Activated T-helper 17 cell treated with anti-CD3 and anti-CD28 coated beads, Interleukin-2, amount 50 U/mL, for 72 hours (primary cell): Measurements from ENCODE around the gene ALS2CL. TPM values are rescaled to one million over a fixed set of nuclear protein-coding genes. Genes with fewer than 3 reads are reported as not detected.
A peak's percentile ranks its signal among the peaks of the same experiment; 100 is the strongest.

Experiments used
- ATAC-seq: fragments of 150-1000 bp; cut with Tn5 transposase; replicated peaks from 2 replicates; pipeline ENCODE4 v1.10.0; 2021; ENCODE audit warnings: mild to moderate bottlenecking, moderate library complexity
- H3K27ac Mint-ChIP-seq: one replicate; pipeline ENCODE4 v1.8.0; 2022; ENCODE audit warnings: mixed read lengths
- H3K27me3 Mint-ChIP-seq: one replicate; pipeline ENCODE4 v1.8.0; 2022; ENCODE audit warnings: mixed read lengths
- H3K36me3 Mint-ChIP-seq: one replicate; pipeline ENCODE4 v1.8.0; 2022; ENCODE audit warnings: low read depth, mild to moderate bottlenecking, mixed read lengths
- H3K4me1 Mint-ChIP-seq: one replicate; pipeline ENCODE4 v1.8.0; 2022; ENCODE audit warnings: mixed read lengths
- H3K4me3 Mint-ChIP-seq: one replicate; pipeline ENCODE4 v1.8.0; 2022; ENCODE audit warnings: mild to moderate bottlenecking, mixed read lengths
- H3K9me3 Mint-ChIP-seq: one replicate; pipeline ENCODE4 v1.8.0; 2022; ENCODE audit warnings: mixed read lengths
- total RNA-seq, 2 donors: library from RNA; stranded (reverse); gene quantifications; one replicate each; pipeline ENCODE4 v1.2.3, GENCODE V29; 2022

Gene ALS2CL
- total RNA-seq, 2 donors from 2014 or later: 0.69 to 5.2 TPM

- Mint-ChIP-seq H3K27ac (peak overlapping the region; percentile 22), H3K27me3 (no peaks in the 10 kb centered on the region), H3K4me3 (no peak overlapping the region), H3K36me3 (no peaks in the 10 kb centered on the region), H3K4me1 (no peaks in the 10 kb centered on the region), H3K9me3 (no peaks in the 10 kb centered on the region)
- no peak for ATAC-seq
Measured at GRCh38 chr3:46670891-46671427, 22.5 kb downstream of the ALS2CL start.

DNA sequence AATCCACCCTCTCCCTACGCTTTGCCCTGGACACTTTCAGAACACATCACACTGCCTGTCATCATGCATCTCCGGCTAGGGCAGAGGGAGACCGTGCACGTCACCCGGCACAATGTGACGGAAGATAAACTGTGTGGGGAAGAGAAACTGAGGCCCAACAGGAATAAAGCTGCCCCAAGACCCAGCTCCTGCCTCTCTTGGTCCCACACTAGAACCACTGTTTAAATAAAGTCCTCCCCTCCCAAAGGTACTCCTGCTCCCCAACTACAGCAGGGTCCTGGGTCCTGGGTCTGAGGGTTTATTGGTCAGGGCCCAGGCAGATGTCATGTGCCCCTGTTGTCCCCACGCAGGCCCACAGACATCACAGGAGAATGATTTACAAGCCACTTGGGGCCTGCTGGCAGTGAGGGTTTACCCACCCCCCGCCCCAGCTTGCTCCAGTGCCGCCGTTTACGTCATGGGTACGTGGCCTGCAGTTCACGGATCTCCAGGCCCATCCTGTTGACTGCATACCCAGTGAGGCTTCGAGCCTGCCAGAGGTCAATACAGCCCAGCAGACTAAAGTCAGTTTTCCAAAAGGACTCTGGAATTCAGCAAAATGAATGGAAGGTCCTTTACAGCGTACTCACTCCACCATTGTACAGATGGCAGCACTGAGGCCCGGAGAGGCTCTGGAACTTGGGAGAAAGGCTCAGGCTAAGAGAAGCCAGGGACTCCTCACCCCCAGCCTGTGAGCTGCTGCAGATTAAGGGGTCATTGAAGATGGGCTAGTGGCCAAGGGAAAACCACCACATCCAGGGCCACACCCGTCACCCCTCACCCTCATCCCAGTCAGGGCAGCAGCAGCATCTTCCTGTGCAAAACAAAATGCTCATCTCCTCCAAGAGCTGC is 23.2 kb downstream of the ALS2CL start:
- H3K9me3 Mint-ChIP-seq: no peaks in the 10 kb centered on the region
- H3K27me3 Mint-ChIP-seq: no peaks in the 10 kb centered on the region
- no peak overlapping the region for H3K4me3 Mint-ChIP-seq
- no peaks in the 10 kb centered on the region for H3K4me1 Mint-ChIP-seq
- no peak overlapping the region for H3K27ac Mint-ChIP-seq
- H3K36me3 Mint-ChIP-seq: no peaks in the 10 kb centered on the region
- ATAC-seq: no peak

DNA sequence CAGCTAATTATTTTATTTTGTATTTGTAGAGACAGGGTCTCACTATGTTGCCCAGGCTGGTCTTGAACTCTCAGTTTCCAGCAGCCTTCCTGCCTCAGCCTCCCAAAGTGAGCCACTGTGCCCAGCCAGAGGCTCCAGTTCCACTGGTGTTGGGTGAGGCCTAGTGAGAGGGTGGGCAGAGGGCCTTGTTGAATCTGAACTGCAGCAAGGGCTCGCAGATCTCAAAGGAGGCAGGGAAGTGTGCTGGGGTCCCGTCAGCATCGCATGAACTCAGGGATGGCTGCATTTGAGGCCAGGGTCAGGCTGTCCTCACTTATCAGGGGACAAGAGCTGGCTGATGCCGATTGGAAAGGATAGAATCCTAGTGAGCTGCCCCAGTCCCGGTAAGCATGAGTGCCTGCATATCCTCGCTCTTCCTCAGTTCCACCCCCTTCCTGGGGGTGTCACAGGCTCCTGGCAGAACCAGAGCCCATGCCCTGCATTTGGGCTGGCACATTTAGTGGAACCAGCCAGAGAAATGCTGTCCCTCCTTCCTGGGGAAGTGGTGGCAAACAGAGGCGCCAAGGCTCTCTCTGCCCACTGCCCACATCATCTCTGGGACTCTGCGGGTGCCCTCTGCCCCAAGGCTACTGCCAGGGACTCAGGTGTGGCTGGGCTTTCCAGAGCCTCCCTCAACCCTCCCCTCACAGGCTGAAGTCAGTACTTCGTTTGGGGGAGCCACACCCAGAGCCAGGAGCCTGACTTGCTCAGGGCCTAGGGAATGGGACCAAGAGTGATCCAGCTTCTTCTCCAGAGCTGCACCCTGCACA is 24.1 kb downstream of the ALS2CL start:
- no peaks in the 10 kb centered on the region for H3K27me3 Mint-ChIP-seq
- no peak for ATAC-seq
- H3K4me1 Mint-ChIP-seq: no peaks in the 10 kb centered on the region
- no peaks in the 10 kb centered on the region for H3K36me3 Mint-ChIP-seq
- no peaks in the 10 kb centered on the region for H3K9me3 Mint-ChIP-seq
- no peak overlapping the region for H3K4me3 Mint-ChIP-seq
- no peak overlapping the region for H3K27ac Mint-ChIP-seq

DNA sequence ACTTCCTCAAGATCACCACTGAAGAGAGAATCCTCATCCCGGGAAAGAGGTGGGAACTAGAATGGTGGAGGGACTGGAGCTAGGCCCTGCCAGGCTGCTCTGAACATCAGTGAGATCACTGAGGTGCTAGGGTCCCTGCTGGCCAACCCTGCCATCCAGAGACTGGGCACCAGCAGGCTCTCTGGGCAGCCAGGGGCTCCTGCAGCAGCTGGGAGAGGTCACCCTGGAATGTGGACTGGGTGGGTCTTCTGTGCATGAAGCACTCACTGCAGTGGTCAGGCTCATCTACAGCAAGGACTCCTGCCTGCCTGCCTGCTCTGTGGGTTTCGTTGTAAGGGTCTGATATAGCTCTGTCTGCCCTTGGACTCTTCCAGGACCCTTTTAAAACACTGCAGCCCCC is 24.9 kb downstream of the ALS2CL start:
- no peaks in the 10 kb centered on the region for H3K9me3 Mint-ChIP-seq
- H3K27ac Mint-ChIP-seq: no peak overlapping the region
- no peaks in the 10 kb centered on the region for H3K36me3 Mint-ChIP-seq
- no peaks in the 10 kb centered on the region for H3K4me1 Mint-ChIP-seq
- no peak for ATAC-seq
- H3K4me3 Mint-ChIP-seq: no peak overlapping the region
- no peaks in the 10 kb centered on the region for H3K27me3 Mint-ChIP-seq

- H3K4me3 Mint-ChIP-seq: no peak overlapping the region
- H3K36me3 Mint-ChIP-seq: no peaks in the 10 kb centered on the region
- no peak for ATAC-seq
- H3K9me3 Mint-ChIP-seq: no peaks in the 10 kb centered on the region
- no peak overlapping the region for H3K27ac Mint-ChIP-seq
- no peaks in the 10 kb centered on the region for H3K4me1 Mint-ChIP-seq
- no peaks in the 10 kb centered on the region for H3K27me3 Mint-ChIP-seq
Measured at GRCh38 chr3:46668116-46668515, 25.4 kb downstream of the ALS2CL start.

GRCh38 chr3:46667657-46668056 is 25.8 kb downstream of the ALS2CL start:
- ATAC-seq: no peak
- no peaks in the 10 kb centered on the region for H3K4me1 Mint-ChIP-seq
- no peak overlapping the region for H3K4me3 Mint-ChIP-seq
- no peak overlapping the region for H3K27ac Mint-ChIP-seq
- no peaks in the 10 kb centered on the region for H3K27me3 Mint-ChIP-seq
- no peaks in the 10 kb centered on the region for H3K9me3 Mint-ChIP-seq
- no peaks in the 10 kb centered on the region for H3K36me3 Mint-ChIP-seq

DNA sequence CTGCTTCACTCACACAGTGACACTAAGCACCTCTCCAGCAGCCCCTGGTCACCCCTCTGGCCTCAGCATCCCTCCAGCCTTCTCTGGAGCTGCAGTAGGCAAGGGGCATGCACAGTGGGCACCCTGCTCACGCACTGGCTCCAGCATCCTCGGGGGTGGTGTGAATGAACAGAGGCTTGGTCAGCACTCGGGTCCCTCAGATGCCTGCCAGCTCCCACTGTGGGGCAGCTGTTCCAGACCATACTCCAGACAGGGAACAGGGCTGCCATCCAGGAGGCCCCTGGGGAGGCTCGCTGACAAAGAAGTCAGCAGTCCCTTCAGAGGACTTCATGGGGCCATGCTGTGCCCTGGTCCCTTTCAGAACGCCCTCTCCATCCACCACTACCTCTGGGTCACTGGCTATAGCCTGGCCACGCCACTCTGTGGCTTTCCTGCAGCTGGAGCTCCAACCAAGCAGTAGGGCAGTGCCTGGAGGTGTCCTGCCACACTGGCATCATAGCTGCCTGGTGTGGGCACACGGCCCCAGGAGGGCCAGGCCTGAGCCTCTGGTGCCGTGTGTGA is 26.3 kb downstream of the ALS2CL start:
- Mint-ChIP-seq H3K36me3 (no peaks in the 10 kb centered on the region), H3K27ac (no peak overlapping the region), H3K27me3 (no peaks in the 10 kb centered on the region), H3K9me3 (no peaks in the 10 kb centered on the region), H3K4me1 (no peaks in the 10 kb centered on the region), H3K4me3 (no peak overlapping the region)
- ATAC-seq: no peak

- Mint-ChIP-seq H3K4me1 (no peaks in the 10 kb centered on the region), H3K27ac (no peak overlapping the region), H3K27me3 (no peaks in the 10 kb centered on the region), H3K9me3 (no peaks in the 10 kb centered on the region), H3K4me3 (no peak overlapping the region), H3K36me3 (no peaks in the 10 kb centered on the region)
- ATAC-seq: no peak
Measured at GRCh38 chr3:46666453-46666845, 27.0 kb downstream of the ALS2CL start.

GRCh38 chr3:46665763-46666452 is 27.6 kb downstream of the ALS2CL start:
- Mint-ChIP-seq H3K4me3 (no peak overlapping the region), H3K9me3 (no peaks in the 10 kb centered on the region), H3K4me1 (no peaks in the 10 kb centered on the region), H3K27ac (no peak overlapping the region), H3K27me3 (no peaks in the 10 kb centered on the region), H3K36me3 (no peaks in the 10 kb centered on the region)
- ATAC-seq: no peak

DNA sequence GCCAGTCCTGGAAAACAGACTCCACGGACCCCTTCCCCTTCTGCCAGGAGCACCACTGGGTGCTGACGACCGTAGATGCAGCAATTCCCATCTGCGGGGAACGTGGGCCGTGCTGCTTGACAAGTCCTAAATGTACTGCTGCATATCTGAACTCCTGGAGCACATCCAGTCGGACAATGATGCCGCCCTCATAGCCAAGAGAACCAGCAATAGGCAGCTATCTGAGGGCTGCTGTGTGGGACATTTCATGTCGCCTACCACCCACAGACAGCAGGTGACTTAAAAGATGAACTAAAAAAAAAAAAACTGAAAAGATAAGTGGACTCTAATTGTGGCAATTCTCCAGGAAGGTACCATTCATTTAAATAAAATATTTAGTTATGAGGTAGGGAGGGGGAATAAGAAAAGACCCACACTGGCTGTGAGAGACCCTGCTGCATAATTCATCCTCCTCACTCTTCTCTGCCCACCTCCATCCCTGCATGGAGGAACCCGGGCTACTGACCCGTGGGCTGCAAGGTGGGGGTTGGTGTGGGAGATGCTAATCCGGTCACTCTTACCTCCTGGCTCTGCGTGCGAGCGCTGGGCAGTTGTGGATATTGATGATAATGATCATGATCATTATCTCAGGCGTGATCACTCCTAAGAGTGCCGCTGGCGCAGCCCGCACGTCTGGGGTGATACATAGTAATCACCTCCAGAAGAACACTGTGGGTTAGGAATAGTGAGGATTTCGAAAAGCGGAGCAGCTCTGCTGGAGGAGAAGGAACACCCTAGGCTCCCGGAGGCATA is 28.3 kb downstream of the ALS2CL start:
- Mint-ChIP-seq H3K4me1 (no peaks in the 10 kb centered on the region), H3K9me3 (no peaks in the 10 kb centered on the region), H3K4me3 (no peak overlapping the region), H3K27me3 (no peaks in the 10 kb centered on the region), H3K27ac (no peak overlapping the region), H3K36me3 (no peaks in the 10 kb centered on the region)
- no peak for ATAC-seq

GRCh38 chr3:46664188-46664970 is 29.1 kb downstream of the ALS2CL start:
- Mint-ChIP-seq H3K27me3 (no peaks in the 10 kb centered on the region), H3K27ac (no peak overlapping the region), H3K9me3 (no peaks in the 10 kb centered on the region), H3K36me3 (no peaks in the 10 kb centered on the region), H3K4me1 (no peaks in the 10 kb centered on the region), H3K4me3 (no peak overlapping the region)
- ATAC-seq: no peak

- Mint-ChIP-seq H3K4me3 (no peak overlapping the region), H3K9me3 (no peaks in the 10 kb centered on the region), H3K27ac (peak overlapping the region; percentile 54), H3K36me3 (no peaks in the 10 kb centered on the region), H3K4me1 (no peaks in the 10 kb centered on the region), H3K27me3 (no peaks in the 10 kb centered on the region)
- no peak for ATAC-seq
Measured at GRCh38 chr3:46663591-46664135, 29.8 kb downstream of the ALS2CL start.
